Stimulated activated naive B cell treated with anti-CD40 and anti-IgM and Interleukin-4, amounts not matched to agents 10 μg/mL and 1 μg/mL and 100 μg/mL, for 72 hours (primary cell): ENCODE results near the gene NOXA1.
"Not testable (repeated sequence)": the region's sequence is repeated elsewhere in the genome, so short reads cannot be mapped to it uniquely, and the experiment has no call there.

Experiments used
- ATAC-seq, 2 donors: fragments of 150-1000 bp; cut with Tn5 transposase; replicated peaks; 2 replicates each; pipeline ENCODE4 v1.10.0; 2021; ENCODE audit warnings: moderate library complexity in 1 of 2
- DNase-seq: peaks from one replicate; pipeline ENCODE4 v3.0.0; 2021
- H3K27ac Mint-ChIP-seq: one replicate; pipeline ENCODE4 v1.8.0; 2022; ENCODE audit warnings: mild to moderate bottlenecking, mixed read lengths
- H3K27me3 Mint-ChIP-seq, 2 donors: one replicate each; pipeline ENCODE4 v1.8.0; 2022; ENCODE audit warnings: mixed read lengths in 2 of 2
- H3K36me3 Mint-ChIP-seq, 2 donors: one replicate each; pipeline ENCODE4 v1.8.0; 2022; ENCODE audit warnings: mixed read lengths in 2 of 2, mild to moderate bottlenecking in 1 of 2
- H3K4me1 Mint-ChIP-seq, 2 donors: one replicate each; pipeline ENCODE4 v1.8.0; 2022; ENCODE audit warnings: mixed read lengths in 2 of 2, mild to moderate bottlenecking in 1 of 2
- H3K4me3 Mint-ChIP-seq, 2 donors: one replicate each; pipeline ENCODE4 v1.8.0; 2022; ENCODE audit warnings: mild to moderate bottlenecking in 2 of 2, mixed read lengths in 2 of 2, moderate library complexity in 1 of 2
- H3K9me3 Mint-ChIP-seq, 2 donors: one replicate each; pipeline ENCODE4 v1.8.0; 2022; ENCODE audit warnings: mixed read lengths in 2 of 2, mild to moderate bottlenecking in 1 of 2

Gene NOXA1, protein sequence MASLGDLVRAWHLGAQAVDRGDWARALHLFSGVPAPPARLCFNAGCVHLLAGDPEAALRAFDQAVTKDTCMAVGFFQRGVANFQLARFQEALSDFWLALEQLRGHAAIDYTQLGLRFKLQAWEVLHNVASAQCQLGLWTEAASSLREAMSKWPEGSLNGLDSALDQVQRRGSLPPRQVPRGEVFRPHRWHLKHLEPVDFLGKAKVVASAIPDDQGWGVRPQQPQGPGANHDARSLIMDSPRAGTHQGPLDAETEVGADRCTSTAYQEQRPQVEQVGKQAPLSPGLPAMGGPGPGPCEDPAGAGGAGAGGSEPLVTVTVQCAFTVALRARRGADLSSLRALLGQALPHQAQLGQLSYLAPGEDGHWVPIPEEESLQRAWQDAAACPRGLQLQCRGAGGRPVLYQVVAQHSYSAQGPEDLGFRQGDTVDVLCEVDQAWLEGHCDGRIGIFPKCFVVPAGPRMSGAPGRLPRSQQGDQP

DNA sequence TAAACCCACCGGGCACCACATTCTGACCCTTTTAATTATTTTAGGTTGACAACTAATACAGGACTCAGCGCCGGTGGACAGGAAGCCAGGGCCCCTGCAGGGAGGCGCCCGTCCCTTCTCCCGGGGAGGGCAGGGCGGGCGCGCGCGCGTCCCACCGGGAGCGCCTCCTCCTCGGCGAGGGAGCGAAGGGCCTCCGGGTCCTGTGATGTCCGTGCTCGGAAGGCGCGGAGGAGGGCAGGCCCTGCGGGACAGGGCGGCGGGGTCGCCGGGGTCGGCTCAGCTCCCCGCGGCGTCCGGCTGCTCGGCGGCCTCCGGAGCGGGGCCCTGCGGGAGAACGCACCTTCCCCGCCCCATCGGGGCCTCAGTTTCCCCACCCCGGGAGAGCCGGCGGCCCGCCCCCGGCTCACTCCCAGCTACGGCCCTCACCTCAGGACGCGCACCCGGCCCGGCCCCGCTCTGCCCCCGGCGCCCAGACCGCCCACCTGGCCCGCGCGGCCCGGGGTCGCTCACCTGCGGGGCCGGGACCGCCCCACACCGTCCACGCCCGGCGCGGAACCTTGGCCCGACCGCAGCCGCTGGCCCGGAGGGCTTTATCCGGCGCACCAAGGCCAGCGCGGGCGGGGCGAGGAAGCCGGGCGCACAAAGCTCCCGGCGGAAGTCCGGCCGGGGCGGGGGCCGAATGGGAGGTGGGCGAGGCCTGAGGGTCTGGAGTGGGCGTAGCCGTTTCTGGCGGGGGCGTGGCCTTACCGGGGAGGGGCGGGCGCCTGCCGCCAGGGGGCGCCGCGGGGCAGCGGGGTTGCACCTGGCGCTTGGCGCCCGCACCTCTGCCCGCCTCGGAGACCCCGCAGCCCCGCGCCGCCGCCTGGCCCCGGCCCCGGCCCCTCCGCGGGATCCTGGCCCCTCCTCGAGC is at the start of gene NOXA1, which contains the start of gene EXD3:
Gene NOXA1, plus strand, starts transcription at position 790 of the 910 bp plus-strand sequence. CDS start 137 bp downstream, outside the sequence.
Gene EXD3, minus strand, starts transcription at position 559 of the 910 bp plus-strand sequence. CDS start 27,805 bp downstream, outside the sequence.
- Mint-ChIP-seq H3K9me3 (no peaks in the 10 kb centered on the region), H3K27ac (peak within 1 kb of the TSS; percentile 77), H3K27me3 (no peaks in the 10 kb centered on the region), H3K4me3 (peak within 1 kb of the TSS; percentile 84 to 88), H3K36me3 (no peaks in the 10 kb centered on the region), H3K4me1 (peaks cover 5 to 7% of the 10 kb centered on the region in 2 donors)
- ATAC-seq (peak; percentile 87 to 95), DNase-seq (peak; percentile 91)

DNA sequence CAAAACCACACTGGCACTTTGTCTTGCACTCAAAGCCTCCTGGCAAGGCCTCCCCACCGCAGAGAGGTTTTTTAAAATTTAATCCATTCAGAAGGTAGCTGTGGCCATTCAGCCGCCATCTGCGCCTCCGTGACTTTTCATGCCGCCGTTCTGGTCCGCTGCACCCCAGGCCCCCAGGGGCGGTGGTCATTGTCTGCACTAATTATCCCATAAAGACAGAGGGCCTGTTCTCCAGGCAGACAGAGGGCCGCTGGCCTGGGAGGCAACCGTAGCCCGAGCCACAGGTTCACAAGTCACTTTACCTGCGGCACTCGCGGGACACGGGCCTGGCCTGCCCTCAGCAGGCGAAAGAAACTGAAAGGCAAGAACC is 49.6 kb upstream of the NOXA1 start:
- Mint-ChIP-seq H3K27me3 (no peaks in the 10 kb centered on the region), H3K4me1 (no peaks in the 10 kb centered on the region), H3K27ac (no peak overlapping the region), H3K9me3 (no peaks in the 10 kb centered on the region), H3K36me3 (peaks cover 3% of the 10 kb centered on the region in 2 donors), H3K4me3 (no peak overlapping the region)
- DNase-seq, result no peak
- ATAC-seq, result no peak

DNA sequence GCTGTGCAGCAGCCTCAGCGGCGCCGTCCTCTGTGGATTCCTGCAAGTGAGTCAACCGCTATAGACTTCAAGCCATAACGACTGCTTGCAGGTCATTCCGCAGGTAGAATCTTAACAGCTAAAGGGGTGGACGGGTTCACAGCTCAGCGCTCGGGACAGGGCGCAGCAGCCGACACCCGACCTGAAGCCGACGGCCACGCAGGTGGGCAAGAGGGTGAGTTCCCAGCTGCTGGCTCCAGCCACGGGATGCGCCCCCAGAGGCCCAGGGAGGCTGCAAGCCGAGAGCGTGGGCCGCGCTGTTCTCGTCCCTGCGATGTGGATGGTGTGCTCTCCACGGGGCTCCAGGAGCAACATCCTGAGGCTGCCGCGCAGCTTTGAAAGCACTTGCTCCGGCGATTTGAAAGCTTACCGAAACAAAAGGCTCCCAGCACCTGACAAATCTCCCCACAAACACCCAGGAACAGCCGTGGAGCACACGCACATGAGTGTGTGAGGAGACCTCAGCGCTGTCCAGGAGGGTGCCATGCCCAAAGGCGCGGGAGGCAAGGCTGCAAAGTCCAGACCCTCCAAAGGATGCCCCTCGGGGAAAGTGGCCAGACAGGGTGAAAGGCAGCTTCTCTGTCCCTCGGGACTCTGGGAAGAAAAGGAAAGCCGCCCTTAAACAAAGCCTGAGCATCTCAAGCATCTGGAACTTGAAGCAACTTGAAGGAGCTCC is 48.9 kb upstream of the NOXA1 start:
- DNase-seq (no peak), ATAC-seq (no peak)
- no peak overlapping the region for H3K27ac Mint-ChIP-seq
- H3K36me3 Mint-ChIP-seq, result peaks cover 3 to 5% of the 10 kb centered on the region in 2 donors
- no peak overlapping the region for H3K4me3 Mint-ChIP-seq
- H3K4me1 Mint-ChIP-seq, result no peaks in the 10 kb centered on the region
- no peaks in the 10 kb centered on the region for H3K9me3 Mint-ChIP-seq
- no peaks in the 10 kb centered on the region for H3K27me3 Mint-ChIP-seq

DNA sequence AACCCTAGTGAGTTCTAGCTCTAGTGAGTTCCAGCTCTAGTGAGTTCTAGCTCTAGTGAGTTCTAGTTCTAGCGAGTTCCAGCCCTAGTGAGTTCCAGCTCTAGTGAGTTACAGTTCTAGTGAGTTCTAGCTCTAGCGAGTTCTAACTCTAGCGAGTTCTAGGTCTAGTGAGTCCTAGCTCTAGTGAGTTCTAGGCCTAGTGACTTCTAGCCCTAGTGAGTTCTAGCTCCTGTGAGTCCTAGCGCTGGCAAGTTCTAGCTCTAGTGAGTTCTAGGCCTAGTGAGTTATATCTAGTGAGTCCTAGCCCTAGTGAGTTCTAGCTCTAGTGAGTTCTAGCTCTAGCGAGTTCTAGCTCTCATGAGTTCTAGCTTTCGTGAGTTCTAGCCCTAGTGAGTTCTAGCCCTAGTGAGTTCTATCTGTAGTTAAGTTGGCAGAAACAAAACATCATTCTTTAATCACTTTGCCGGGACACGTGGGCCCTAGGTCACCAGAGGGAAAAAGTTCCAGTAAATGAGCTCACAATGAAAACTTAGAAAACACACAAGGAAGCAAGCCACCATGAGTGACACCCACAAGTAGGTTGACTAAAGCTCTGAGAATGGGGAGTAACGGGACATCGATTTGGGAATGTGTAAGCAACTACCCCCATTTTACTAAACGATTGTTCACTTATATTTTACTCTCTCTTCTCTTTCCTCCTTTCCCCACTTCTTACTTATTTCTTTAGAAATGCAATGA is 47.7 kb upstream of the NOXA1 start:
- Mint-ChIP-seq H3K27ac (no peak overlapping the region), H3K4me1 (no peaks in the 10 kb centered on the region), H3K27me3 (no peaks in the 10 kb centered on the region), H3K4me3 (no peak overlapping the region), H3K9me3 (no peaks in the 10 kb centered on the region), H3K36me3 (peaks cover 3 to 5% of the 10 kb centered on the region in 2 donors)
- ATAC-seq (no peak), DNase-seq (no peak)

DNA sequence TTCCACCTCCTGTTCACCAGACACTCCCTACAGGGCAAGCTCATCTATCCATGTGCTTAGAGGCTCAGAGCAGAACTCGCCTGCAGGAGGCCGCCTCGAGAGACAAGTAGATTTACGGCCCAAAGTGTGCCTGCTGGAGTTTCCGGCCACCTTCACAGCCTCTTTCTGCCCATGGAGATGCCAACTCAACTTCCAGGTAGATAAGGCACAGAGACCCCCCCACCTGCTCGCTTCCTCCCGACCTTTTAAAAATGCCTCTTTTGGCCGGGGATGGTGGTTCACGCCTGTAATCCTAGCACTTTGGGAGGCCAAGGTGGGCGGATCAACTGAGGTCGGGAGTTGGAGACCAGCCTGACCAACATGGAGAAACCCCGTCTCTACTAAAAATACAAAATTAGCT is 46.8 kb upstream of the NOXA1 start:
- no peak for DNase-seq
- no peak overlapping the region for H3K4me3 Mint-ChIP-seq
- no peaks in the 10 kb centered on the region for H3K4me1 Mint-ChIP-seq
- no peak for ATAC-seq
- H3K27me3 Mint-ChIP-seq, result no peaks in the 10 kb centered on the region
- no peak overlapping the region for H3K27ac Mint-ChIP-seq
- H3K9me3 Mint-ChIP-seq, result no peaks in the 10 kb centered on the region
- peaks cover 3 to 5% of the 10 kb centered on the region in 2 donors for H3K36me3 Mint-ChIP-seq

DNA sequence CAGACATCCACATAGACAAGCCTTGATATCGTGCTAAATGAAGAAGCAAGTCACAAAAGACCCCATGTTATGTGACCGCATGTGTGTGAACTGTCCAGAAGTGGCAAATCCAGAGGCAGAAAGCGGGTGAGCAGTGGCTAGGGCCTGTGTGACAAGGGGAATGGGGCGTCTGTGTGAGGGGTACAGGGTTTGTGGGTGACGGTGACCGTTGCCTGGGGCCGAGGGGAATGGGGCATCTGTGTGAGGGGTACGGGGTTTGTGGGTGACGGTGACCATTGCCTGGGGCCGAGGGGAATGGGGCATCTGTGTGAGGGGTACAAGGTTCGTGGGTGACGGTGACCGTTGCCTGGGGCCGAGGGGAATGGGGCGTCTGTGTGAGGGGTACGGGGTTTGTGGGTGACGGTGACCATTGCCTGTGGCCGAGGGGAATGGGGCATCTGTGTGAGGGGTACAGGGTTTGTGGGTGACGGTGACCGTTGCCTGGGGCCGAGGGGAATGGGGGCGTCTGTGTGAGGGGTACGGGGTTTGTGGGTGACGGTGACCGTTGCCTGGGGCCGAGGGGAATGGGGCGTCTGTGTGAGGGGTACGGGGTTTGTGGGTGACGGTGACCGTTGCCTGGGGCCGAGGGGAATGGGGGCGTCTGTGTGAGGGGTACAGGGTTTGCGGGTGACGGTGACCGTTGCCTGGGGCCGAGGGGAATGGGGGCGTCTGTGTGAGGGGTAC is 44.3 kb upstream of the NOXA1 start:
- H3K9me3 Mint-ChIP-seq, H3K4me3 Mint-ChIP-seq, H3K27me3 Mint-ChIP-seq, DNase-seq, H3K36me3 Mint-ChIP-seq, H3K4me1 Mint-ChIP-seq, ATAC-seq, H3K27ac Mint-ChIP-seq: not testable (repeated sequence)

DNA sequence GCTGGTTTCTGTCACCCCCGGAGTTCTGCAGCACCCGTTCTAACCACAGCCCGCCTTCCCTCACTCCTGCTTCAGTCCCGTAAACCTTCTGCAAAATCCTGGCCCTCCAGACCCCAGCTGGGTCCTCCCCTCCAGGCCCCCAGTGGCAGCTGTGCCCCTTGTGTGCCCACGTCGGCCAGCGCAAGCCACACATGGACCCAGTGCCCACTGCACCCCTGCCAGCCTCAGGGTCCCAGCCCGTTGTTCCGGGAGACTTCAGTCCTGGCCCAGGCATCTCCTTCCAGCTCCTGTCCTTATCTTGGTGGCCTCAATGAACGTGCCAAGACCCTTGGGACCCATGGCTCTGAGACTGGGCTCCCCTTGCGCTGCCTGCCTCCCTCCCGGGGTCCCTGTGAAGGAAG is 43.4 kb upstream of the NOXA1 start:
- H3K9me3 Mint-ChIP-seq, result no peaks in the 10 kb centered on the region
- H3K4me3 Mint-ChIP-seq, result no peak overlapping the region
- no peaks in the 10 kb centered on the region for H3K27me3 Mint-ChIP-seq
- DNase-seq, result no peak
- peaks cover 0 to 2% of the 10 kb centered on the region in 2 donors for H3K4me1 Mint-ChIP-seq
- H3K27ac Mint-ChIP-seq, result no peak overlapping the region
- no peak for ATAC-seq
- H3K36me3 Mint-ChIP-seq, result peaks cover 1 to 5% of the 10 kb centered on the region in 2 donors

DNA sequence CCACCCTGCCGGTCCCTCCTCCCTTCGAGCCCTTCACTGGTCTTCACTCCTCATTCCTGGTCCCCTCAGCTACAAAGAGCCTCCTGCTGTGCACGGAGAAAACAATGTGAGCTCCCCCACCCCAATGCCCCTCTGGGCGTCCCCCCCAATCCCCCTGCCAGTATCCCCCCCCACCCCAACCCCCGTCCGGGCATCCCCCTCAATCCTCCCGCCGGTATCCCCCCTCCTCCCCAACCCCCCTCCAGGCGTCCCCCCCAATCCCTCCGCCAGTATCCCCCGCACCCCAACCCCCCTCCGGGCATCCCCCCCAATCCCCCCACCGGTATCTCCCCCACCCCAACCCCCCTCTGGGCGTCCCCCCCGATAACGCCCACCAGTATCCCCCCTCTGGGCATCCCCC is 43.0 kb upstream of the NOXA1 start:
- peaks cover 1 to 5% of the 10 kb centered on the region in 2 donors for H3K36me3 Mint-ChIP-seq
- no peak overlapping the region for H3K4me3 Mint-ChIP-seq
- no peak for ATAC-seq
- peaks cover 0 to 2% of the 10 kb centered on the region in 2 donors for H3K4me1 Mint-ChIP-seq
- no peaks in the 10 kb centered on the region for H3K9me3 Mint-ChIP-seq
- no peak for DNase-seq
- no peaks in the 10 kb centered on the region for H3K27me3 Mint-ChIP-seq
- H3K27ac Mint-ChIP-seq, result no peak overlapping the region

DNA sequence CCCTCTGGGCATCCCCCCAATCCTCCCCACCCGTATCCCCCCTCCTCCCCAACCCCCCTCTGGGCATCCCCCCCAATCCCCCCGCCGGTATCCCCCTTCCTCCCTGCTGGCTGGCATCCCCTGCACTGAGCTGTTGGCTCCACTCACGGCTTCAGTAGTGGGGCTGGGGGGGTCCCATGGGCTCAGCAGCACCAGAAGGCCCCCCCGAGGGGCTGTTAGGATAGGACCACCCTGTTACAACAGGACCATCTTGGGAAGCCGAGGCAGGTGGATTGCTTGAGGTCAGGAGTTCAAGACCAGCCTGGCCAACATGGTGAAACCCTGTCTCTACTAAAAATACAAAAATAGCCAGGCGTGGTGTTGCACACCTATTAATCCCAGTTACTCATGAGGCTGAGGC is 42.6 kb upstream of the NOXA1 start:
- Mint-ChIP-seq H3K4me1 (peaks cover 0 to 2% of the 10 kb centered on the region in 2 donors), H3K9me3 (no peaks in the 10 kb centered on the region), H3K36me3 (peaks cover 1 to 5% of the 10 kb centered on the region in 2 donors), H3K4me3 (no peak overlapping the region), H3K27me3 (no peaks in the 10 kb centered on the region), H3K27ac (no peak overlapping the region)
- DNase-seq, result no peak
- ATAC-seq, result no peak

DNA sequence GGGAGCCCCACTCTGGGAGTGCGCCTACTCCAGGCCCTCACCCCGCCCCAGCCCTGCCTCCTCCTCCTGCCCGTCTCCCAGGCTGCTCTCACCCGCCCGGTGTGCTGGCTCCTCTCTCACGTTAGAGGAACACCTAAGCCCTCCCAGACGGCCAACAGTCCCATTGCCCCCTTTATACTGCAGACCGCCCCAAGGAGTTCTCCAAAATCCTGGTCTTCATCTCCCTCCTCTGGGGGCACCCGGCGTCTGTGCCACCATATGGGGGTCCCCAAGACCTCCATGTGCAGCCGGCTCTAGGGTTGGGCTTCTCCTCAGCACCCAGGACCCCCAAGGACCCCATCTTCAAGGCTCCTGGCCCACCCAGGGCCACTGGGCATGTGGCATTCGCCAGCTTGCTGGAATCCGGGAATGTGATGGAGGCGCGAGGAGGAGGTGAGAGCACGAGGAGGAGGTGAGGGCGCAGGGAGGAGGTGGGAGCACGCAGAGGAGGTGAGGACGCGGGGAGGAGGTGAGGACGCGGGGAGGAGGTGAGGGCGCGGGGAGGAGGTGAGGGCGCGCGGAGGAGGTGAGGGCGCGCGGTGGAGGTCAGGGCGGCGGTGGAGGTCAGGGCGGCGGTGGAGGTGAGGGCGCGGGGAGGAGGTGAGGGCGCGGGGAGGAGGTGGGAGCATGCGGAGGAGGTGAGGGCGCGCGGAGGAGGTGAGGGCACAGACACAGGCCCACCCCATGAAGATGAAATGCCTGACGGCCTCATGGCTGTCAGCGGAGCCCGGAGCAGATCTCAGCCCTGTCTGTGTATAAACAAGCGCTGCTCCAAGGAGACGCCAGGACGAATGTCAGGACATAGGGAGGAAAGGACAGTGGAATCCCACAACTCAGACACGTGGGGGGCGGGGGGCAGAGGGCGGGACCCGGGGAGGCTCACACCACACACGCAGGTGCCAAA is 41.4 kb upstream of the NOXA1 start:
- ATAC-seq (no peak), DNase-seq (no peak)
- H3K9me3 Mint-ChIP-seq, result no peaks in the 10 kb centered on the region
- H3K27ac Mint-ChIP-seq, result no peak overlapping the region
- H3K4me1 Mint-ChIP-seq, result peaks cover 0 to 2% of the 10 kb centered on the region in 2 donors
- no peaks in the 10 kb centered on the region for H3K27me3 Mint-ChIP-seq
- no peak overlapping the region for H3K4me3 Mint-ChIP-seq
- peaks cover 1 to 5% of the 10 kb centered on the region in 2 donors for H3K36me3 Mint-ChIP-seq

DNA sequence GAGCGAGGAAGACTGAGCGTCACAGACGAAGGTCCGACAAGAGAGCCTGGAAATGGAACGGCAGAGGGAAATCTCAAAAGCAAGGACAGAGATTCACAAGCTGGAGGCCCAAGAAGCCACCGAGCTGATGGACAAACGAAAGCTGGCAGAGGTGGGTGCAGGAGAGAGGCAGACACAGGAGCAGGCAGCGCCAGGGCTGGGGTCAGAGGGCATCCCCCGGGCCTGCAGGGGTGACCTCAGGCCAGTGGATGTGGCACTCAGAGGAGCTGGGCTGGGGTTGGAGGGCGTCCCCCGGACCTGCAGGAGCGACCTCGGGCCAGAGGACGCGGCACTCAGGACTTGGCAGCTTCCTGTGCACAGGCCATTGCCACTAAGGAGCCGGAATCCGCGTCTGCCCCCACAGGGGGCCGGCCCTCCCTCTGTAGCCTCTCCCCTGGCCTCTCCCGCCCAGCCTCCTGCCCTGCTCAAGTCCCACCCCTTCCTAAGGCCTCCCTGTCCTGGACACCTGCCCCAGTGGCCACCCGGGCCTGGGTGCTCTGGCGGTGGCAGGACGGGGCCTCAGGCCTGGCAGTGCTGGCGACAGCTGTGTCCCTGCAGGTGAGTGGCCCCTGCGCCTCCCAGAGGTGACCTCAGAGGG is 40.6 kb upstream of the NOXA1 start:
- Mint-ChIP-seq H3K4me3 (no peak overlapping the region), H3K27me3 (no peaks in the 10 kb centered on the region), H3K36me3 (peaks cover 1 to 5% of the 10 kb centered on the region in 2 donors), H3K4me1 (peaks cover 4 to 6% of the 10 kb centered on the region in 2 donors), H3K27ac (no peak overlapping the region), H3K9me3 (no peaks in the 10 kb centered on the region)
- no peak for DNase-seq
- no peak for ATAC-seq
